Loucy (cell line): ENCODE data around the gene PYGB.

Experiments used
- EZH2phosphoT487 ChIP-seq: fragments of 200-600 bp; IDR thresholded peaks from 2 replicates; pipeline ENCODE4 v1.6.1; 2018; ENCODE audit warnings: antibody characterized with exemption, mild to moderate bottlenecking, moderate library complexity, borderline replicate concordance
- TF ChIP-seq, protein P1 (sequence below): fragments of 200-600 bp; sonication (generic); conservative IDR thresholded peaks from 2 replicates; pipeline ENCODE4 v1.5.1; 2014; ENCODE audit warnings: mild to moderate bottlenecking, antibody characterized with exemption, low read length

DNA sequence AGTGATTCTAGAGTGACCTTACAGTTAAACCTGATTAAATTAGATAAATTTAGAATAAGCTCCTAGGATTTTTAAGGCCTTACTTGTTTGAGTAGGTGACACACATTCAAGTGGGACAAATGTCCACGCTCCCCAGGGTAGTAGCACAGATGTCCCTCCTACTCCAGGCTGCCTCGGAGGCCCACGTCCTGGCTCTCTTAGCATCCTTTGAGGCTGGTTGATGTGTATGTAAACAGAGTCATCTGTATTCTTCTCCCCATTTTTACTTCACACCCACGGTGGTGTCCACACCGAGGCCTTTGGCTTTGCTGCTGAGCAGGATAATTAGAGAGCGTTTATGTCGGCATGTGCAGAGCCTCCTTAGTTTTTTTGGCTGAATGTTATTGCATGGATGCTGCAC lies 36.6 kb upstream of the PYGB start:
- TF ChIP-seq, protein P1, sequence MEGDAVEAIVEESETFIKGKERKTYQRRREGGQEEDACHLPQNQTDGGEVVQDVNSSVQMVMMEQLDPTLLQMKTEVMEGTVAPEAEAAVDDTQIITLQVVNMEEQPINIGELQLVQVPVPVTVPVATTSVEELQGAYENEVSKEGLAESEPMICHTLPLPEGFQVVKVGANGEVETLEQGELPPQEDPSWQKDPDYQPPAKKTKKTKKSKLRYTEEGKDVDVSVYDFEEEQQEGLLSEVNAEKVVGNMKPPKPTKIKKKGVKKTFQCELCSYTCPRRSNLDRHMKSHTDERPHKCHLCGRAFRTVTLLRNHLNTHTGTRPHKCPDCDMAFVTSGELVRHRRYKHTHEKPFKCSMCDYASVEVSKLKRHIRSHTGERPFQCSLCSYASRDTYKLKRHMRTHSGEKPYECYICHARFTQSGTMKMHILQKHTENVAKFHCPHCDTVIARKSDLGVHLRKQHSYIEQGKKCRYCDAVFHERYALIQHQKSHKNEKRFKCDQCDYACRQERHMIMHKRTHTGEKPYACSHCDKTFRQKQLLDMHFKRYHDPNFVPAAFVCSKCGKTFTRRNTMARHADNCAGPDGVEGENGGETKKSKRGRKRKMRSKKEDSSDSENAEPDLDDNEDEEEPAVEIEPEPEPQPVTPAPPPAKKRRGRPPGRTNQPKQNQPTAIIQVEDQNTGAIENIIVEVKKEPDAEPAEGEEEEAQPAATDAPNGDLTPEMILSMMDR, result no peak
- TF ChIP-seq EZH2phosphoT487, result no peak
